Inflammatory macrophage (primary cell): ENCODE measurements around the gene TANGO2.

Source experiments
- DNase-seq, 2 donors: peaks; one replicate each; pipeline ENCODE4 v3.0.0-alpha.2; 2020 to 2022

The TANGO2 gene

DNA sequence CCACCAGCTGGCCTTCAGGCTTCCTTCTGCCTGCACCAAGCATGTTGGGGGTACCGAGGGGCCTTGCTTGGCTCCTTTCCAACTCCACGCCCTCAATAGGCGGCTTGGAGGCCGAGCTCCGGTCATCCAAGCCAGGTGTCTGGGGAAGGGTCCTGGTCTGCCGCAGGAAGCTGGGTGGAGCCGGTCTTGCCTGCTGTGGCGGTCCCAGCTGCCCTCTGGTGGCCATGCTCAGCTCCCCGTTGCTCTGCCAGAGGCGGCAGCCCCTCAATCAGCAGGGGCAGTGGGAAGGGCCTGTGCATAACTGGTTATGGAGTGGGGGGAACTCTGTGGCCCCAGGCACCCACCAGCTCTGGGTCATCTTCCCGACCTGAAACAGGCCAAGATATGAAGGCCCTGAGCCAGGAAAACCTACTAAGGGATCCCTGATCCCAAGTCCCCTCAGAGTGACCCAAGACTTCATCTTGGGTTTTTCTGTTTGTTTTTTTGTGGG, 7.5 kb upstream of the TANGO2 start:
- peak; percentile 33 to 56 for DNase-seq

GRCh38 chr22:20014526-20015186, 6.3 kb upstream of the TANGO2 start:
- no peak for DNase-seq

GRCh38 chr22:20015187-20015625, 5.7 kb upstream of the TANGO2 start:
- DNase-seq, result no peak

GRCh38 chr22:20015971-20016733, 4.8 kb upstream of the TANGO2 start:
- DNase-seq, result no peak

GRCh38 chr22:20016734-20017621, 3.9 kb upstream of the TANGO2 start, which contains the start of gene ARVCF:
TSS of gene ARVCF (minus strand) at chr22:20016823. CDS start at chr22:19990794, 26,029 bp downstream.
- peak; percentile 87 to 91 for DNase-seq

- no peak for DNase-seq
These were observed 3.3 kb upstream of the TANGO2 start for GRCh38 chr22:20017622-20017958.

- no peak for DNase-seq
These were observed 2.9 kb upstream of the TANGO2 start for GRCh38 chr22:20018001-20018400.

GRCh38 chr22:20019661-20020532, 1.0 kb upstream of the TANGO2 start:
- DNase-seq, result no peak

DNA sequence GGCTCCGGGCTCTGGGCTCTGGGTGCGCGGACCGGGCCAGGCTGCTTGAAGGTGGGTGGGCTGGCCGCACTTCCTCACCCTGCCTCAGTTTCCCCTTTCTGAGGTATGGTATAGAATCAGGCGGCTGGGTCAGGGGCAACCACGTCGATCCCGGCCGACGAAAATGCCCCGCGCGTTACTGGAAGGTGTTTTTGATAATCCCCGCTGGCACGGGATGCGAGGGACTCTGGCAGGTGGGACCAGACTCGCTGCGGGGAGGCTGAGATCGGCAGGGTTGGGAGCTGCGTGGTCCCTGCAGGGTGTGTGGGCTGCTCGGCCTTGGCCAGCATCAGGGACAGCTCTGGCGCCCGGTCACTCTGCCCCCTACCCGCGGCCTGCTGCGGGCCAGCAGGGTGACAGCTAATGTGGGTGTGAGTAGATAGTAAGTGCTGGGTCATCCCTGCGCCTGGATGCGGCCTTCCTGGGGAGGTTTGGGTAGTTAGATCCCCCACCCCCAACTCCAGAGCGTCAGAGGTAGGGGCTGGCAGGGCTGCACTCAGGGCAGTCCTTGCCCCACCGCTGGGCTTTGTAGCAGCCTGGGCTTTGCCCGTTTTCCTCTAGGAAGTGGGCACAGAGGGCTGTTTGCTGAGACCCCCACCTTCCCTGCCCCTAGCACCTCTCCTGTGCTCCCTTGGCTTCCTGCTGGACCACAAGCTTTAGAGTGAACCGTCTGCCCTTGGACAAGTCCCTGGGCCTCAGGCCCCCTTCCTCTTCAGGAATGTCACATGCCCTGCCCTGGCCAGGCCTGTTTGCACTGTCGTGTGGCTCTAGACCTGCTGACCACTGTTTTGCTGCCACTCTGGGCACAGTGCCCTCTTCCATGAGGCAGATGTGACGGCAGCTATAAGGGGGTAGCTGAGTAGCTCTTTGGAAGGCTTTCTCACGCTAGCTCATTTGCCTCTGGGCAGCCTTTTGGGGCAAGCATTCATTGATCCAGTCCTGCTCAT, 579 bp downstream of the TANGO2 start:
- DNase-seq, result peak; percentile 64 to 76

GRCh38 chr22:20022231-20022977, 1.5 kb downstream of the TANGO2 start:
- DNase-seq, result no peak

DNA sequence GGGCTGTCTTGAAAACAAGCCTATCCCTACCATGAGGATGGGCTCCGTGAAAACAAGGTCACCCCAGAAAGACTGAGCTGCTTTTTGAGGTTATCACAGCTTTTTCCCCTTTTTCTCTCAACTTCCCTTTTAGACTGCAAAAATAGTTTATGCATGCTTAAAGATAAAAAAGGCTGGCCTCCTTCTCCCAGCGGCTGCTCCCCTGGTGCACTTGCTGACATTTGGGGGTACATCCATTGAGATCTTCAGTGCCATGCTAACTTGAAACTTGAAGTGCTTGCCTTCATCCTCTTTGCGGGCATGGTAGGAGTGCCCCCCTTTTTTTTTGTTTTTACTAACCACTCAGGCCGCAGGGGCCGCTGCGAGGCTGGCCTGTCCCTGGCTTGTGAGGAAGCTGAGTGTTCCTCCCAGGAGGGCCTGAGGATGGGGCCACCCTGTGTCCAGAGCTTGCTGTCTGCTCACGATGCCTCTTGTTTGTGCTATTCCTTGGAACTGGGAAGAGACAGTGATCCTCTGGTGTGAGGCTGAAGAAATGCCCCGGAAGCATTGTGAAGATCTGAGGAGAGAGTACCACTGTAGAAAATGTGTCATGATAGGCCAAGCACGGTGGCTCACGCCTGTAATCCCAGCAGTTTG, 2.2 kb downstream of the TANGO2 start:
- peak; percentile 25 to 27 for DNase-seq

GRCh38 chr22:20024225-20024624, 3.3 kb downstream of the TANGO2 start:
- DNase-seq, result no peak

DNA sequence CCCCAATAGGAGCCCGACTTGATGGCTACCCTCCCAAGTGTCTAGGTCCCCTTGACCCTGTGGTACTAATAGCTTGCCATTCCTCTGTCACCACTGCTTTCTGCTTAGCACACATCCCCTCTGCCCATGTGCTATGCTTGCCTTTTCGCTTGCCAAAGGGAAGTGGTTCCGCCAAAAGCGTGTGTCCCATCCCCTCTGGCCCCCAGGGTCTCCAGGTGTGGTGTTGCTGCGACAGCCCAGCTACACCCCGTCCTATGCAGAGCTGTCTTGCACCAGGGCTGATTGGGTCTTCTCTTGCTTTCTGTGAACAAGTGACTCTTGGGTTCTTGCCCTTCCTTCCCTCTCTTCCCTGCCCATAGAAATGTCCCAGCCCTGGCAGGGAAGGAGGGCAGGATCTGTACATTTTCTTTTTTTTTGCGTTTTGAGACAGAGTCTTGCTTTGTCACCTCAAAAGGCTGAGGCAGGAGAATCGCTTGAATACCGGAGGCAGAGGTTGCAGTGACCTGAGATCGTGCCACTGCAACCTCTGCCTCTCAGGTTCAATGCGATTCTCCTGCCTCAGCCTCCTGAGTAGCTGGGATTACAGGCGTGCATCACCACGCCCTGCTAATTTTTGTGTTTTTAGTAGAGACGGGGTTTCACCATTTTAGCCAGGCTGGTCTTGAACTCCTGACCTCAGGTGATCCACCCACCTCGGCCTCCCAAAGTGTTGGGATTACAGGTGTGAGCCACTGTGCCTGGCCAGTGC, 3.9 kb downstream of the TANGO2 start:
- no peak for DNase-seq

GRCh38 chr22:20025401-20026203, 4.7 kb downstream of the TANGO2 start:
- DNase-seq, result no peak

GRCh38 chr22:20026204-20026908, 5.4 kb downstream of the TANGO2 start:
- DNase-seq, result no peak

DNA sequence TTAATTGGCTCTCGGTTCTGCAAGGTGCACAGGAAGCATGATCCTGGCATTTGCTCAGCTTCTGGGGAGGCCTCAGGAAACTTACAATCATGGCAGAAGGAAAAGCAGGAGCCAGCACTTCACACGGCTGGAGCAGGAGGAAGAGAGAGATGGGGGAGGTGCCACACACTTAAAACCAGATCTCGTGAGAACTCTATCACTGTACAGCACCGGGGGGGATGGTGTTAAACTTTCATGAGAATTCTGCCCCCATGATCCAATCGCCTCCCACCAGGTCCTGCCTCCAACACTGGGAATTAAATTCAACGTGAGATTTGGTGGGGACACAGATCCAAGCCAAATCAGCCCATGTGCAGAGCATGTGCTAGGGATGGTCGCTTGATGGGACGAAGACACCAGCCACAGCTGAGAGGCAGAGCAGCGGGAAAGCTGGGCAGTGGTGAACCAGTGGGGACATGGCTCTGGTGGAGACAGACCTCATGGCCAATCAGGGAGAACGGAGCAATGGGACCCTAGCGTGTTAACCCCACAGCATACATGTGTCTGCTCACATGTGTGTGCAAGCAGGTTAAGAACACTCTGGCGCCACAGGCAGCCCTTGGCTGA, 6.2 kb downstream of the TANGO2 start:
- no peak for DNase-seq
